ENCODE results near the gene FGF4.

FGF4 gene

DNA sequence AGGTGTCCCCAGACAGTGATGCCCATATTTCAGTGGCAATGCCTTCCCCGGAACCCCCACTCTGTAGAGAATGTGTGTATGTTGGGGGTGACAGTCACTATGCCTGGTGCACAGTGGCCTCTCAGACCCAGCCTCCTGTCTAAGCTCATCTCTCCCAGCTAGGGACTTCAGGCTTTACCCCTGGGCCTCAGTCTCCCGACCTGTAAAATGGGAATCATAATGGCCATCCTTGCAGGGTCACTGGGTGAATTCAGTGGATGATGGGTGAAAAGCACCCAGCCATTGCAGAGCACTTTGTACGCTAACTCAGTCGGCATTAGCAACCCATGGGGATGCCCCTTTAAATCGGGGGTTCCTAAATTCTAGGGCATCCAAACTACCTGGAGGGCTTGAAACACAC, 25.1 kb upstream of the FGF4 start:
- no peaks in the 10 kb centered on the region for H3K9me3 Mint-ChIP-seq
- H3K27ac Mint-ChIP-seq, result no peak overlapping the region
- H3K27me3 Mint-ChIP-seq, result peaks cover 5% of the 10 kb centered on the region
- no peaks in the 10 kb centered on the region for H3K4me1 Mint-ChIP-seq
- ATAC-seq (ENCODE audit: low read depth) (no peak), DNase-seq (ENCODE audit: low spot score in 2 of 2) (no peak)
- no peak overlapping the region for H3K4me3 Mint-ChIP-seq
- no peaks in the 10 kb centered on the region for H3K36me3 Mint-ChIP-seq

DNA sequence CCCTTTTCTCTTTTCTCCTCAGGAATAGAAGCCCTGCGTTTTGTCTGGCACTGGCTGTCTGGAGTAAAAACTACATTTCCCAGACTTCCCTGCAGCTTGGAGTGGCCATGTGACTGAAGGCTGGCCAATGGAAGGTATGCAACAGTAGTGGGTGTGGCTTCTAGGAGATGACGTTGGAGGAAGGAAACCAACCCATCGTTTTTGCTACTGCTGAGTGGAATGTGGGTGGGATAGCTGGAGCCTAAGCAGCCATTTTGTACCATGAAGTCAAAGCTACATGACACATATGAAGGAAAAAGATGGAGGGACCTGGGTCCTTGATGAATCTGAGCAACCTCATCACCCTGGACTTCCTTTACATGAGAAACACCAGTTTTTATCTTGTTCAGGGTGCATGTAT, 24.4 kb upstream of the FGF4 start:
- Mint-ChIP-seq H3K4me1 (no peaks in the 10 kb centered on the region), H3K27ac (no peak overlapping the region), H3K4me3 (no peak overlapping the region), H3K36me3 (no peaks in the 10 kb centered on the region), H3K9me3 (no peaks in the 10 kb centered on the region), H3K27me3 (peaks cover 5% of the 10 kb centered on the region)
- DNase-seq (ENCODE audit: low spot score in 2 of 2), result no peak
- no peak for ATAC-seq (ENCODE audit: low read depth)

GRCh38 chr11:69799097-69799496, 24.0 kb upstream of the FGF4 start:
- no peaks in the 10 kb centered on the region for H3K9me3 Mint-ChIP-seq
- H3K4me3 Mint-ChIP-seq, result no peak overlapping the region
- no peaks in the 10 kb centered on the region for H3K4me1 Mint-ChIP-seq
- H3K36me3 Mint-ChIP-seq, result no peaks in the 10 kb centered on the region
- no peak overlapping the region for H3K27ac Mint-ChIP-seq
- peaks cover 5% of the 10 kb centered on the region for H3K27me3 Mint-ChIP-seq
- DNase-seq (ENCODE audit: low spot score in 2 of 2), result no peak
- no peak for ATAC-seq (ENCODE audit: low read depth)

DNA sequence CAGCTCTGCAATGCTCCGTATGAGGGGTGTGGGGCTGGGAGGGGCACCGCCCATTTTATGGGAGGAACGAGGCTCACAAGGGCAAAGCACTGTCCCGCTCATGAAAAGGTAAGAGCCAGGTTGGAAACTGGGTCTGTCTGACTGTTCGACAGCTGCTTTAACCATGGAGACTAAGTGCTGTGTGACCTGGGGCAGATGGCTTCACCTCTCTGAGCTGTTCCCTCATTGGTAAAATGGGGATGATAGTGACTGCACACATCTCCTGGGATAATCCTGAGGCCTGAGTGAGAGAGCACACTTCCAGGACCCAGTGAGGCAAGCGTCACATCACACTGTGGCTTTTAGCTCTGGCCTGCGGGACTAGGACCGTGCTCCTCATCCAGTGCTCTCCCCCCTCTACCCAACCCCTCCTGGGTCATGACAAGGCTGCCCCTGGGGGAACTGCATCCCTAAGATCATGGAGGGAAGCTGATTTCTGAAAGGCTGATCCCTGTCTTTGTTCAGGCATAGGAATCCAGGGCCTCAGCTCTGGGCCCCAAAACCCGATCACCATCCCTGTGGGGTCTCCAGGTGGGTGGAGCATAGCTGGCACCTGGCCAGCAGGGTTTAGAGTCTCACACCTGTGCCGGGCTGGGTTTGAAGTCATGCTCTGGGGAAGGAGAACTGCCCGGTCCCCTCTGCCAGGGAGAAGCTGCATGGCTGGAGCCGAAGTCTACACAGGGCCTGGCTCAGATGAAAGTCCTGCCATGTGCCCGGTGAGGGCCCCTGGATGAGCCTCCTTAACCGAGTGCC, 22.8 kb upstream of the FGF4 start:
- Mint-ChIP-seq H3K4me1 (no peaks in the 10 kb centered on the region), H3K9me3 (no peaks in the 10 kb centered on the region), H3K4me3 (no peak overlapping the region), H3K27me3 (peaks cover 4% of the 10 kb centered on the region), H3K36me3 (no peaks in the 10 kb centered on the region), H3K27ac (no peak overlapping the region)
- no peak for ATAC-seq (ENCODE audit: low read depth)
- DNase-seq (ENCODE audit: low spot score in 2 of 2), result no peak

DNA sequence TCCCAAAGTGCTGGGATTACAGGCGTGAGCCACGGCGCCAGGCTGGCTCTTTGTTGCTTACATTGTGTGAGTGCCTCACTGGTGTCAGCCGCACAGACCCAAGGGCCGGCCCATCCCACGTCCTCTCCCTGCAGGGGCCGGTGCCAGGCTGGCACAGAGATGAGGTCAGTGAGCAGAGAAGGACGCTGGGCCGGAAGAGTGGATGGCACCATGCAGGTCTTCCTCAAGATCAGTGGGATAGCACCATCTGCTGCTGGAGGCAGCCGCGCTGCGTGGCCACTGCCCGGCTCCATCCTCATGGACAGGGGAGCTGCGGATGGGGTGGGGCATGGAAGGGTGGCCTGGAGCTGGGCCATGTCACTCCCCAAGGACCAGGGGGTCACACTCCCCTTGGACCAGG, 22.0 kb upstream of the FGF4 start:
- Mint-ChIP-seq H3K4me1 (no peaks in the 10 kb centered on the region), H3K27me3 (peaks cover 1% of the 10 kb centered on the region), H3K27ac (no peak overlapping the region), H3K36me3 (no peaks in the 10 kb centered on the region), H3K9me3 (no peaks in the 10 kb centered on the region), H3K4me3 (no peak overlapping the region)
- DNase-seq (ENCODE audit: low spot score in 2 of 2) (no peak), ATAC-seq (ENCODE audit: low read depth) (no peak)

DNA sequence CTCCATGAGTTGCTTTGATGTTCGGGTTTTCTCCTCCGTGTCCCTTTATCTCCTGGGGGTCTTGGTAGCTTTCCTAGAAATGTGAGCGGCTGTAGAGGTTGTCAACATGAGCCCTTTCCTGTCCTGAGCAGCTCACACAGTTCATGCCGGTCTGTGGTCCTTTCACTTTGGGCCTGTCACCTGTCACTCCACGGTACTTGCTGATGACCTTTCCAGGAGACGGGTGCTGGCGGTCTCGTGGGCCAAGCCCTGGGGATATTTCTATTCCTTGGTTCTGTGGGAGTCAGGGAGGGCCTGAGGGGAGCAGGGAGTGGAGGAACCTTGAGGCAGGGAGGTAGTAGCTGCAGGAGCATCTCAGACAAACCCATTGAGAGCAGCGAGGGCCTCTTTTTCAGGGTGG, 20.9 kb upstream of the FGF4 start:
- Mint-ChIP-seq H3K4me3 (no peak overlapping the region), H3K27ac (no peak overlapping the region), H3K36me3 (no peaks in the 10 kb centered on the region), H3K4me1 (no peaks in the 10 kb centered on the region), H3K27me3 (no peaks in the 10 kb centered on the region), H3K9me3 (no peaks in the 10 kb centered on the region)
- DNase-seq (ENCODE audit: low spot score in 2 of 2), result no peak
- ATAC-seq (ENCODE audit: low read depth), result no peak

DNA sequence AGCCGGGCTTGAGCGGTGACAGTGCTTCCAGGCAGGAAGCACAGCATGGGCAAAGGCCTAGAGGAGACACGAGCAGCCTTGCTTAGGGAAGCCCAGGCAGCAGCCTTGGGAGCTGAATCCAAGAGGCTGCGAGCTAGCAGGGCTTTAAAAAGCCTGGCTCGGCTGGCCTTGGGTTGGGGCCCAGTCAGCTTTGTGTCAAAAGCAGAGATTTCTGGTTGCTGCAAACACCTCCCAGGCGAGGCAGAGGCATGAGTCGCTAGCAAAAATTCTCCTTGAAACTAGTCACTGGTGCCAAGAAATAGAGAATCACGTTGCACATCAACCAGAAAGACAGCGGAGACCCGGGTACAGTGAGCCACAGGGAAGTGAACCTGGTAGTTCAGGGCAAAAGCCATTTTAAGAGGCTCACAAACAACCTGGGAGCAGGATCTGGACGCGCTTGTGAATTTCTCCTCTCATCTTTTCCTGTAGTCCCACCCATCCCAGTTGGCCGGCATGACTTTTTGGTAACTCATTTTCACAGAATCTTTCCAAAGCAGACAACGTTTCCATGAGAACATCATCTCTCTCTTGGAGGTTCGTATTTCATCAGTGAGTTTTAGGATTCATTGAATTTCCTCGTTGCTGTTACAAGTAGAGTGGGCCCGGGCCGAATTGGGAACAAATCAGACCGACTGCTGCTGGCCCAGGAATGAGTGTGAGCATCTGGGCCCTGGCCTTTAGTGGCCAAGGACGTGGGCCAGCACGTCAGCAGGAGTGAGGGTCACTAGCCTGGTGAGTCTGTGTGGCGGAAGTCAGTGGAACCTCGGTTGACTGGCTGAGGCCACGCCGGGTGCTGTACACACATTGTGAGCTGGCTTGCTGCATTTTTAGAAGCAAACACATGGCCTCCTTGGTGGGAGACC, 16.4 kb upstream of the FGF4 start:
- Mint-ChIP-seq H3K9me3 (no peaks in the 10 kb centered on the region), H3K27me3 (peaks cover 1% of the 10 kb centered on the region), H3K27ac (no peak overlapping the region), H3K4me3 (no peak overlapping the region), H3K36me3 (no peaks in the 10 kb centered on the region), H3K4me1 (no peaks in the 10 kb centered on the region)
- ATAC-seq (ENCODE audit: low read depth) (no peak), DNase-seq (ENCODE audit: low spot score in 2 of 2) (no peak)

- no peak overlapping the region for H3K4me3 Mint-ChIP-seq
- H3K27ac Mint-ChIP-seq, result no peak overlapping the region
- H3K9me3 Mint-ChIP-seq, result no peaks in the 10 kb centered on the region
- H3K27me3 Mint-ChIP-seq, result peaks cover 1% of the 10 kb centered on the region
- no peaks in the 10 kb centered on the region for H3K4me1 Mint-ChIP-seq
- no peaks in the 10 kb centered on the region for H3K36me3 Mint-ChIP-seq
- DNase-seq (ENCODE audit: low spot score in 2 of 2) (no peak), ATAC-seq (ENCODE audit: low read depth) (no peak)
Measured at GRCh38 chr11:69788956-69789355, 13.8 kb upstream of the FGF4 start.

- H3K4me1 Mint-ChIP-seq, result no peaks in the 10 kb centered on the region
- no peak overlapping the region for H3K27ac Mint-ChIP-seq
- DNase-seq (ENCODE audit: low spot score in 2 of 2) (no peak), ATAC-seq (ENCODE audit: low read depth) (no peak)
- peaks cover 2% of the 10 kb centered on the region for H3K27me3 Mint-ChIP-seq
- no peak overlapping the region for H3K4me3 Mint-ChIP-seq
- H3K36me3 Mint-ChIP-seq, result no peaks in the 10 kb centered on the region
- no peaks in the 10 kb centered on the region for H3K9me3 Mint-ChIP-seq
Measured at GRCh38 chr11:69787906-69788305, 12.8 kb upstream of the FGF4 start.

DNA sequence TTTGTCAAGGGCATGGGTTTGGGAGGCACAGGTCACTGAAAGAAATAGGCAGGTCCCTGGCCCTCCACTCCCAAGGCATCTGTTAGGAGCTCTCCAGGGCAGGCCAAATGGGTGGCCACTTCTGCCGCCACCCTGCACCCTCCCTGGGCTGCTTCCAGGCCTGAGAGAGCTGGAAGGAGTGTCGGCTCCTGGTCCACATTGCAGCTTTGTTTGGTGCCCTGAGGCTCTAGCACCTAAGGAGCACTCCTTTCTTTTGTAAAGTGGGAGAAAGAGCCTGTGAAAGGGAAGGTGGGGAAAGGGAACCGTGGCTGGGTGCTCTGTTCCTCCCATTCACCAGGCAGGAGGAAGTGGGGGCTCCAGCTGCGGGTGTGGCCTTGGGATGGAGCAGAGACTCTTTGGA, 12.3 kb upstream of the FGF4 start:
- H3K27ac Mint-ChIP-seq, result no peak overlapping the region
- no peak overlapping the region for H3K4me3 Mint-ChIP-seq
- ATAC-seq (ENCODE audit: low read depth) (no peak), DNase-seq (ENCODE audit: low spot score in 2 of 2) (no peak)
- no peaks in the 10 kb centered on the region for H3K4me1 Mint-ChIP-seq
- H3K36me3 Mint-ChIP-seq, result no peaks in the 10 kb centered on the region
- peaks cover 3% of the 10 kb centered on the region for H3K27me3 Mint-ChIP-seq
- H3K9me3 Mint-ChIP-seq, result no peaks in the 10 kb centered on the region

DNA sequence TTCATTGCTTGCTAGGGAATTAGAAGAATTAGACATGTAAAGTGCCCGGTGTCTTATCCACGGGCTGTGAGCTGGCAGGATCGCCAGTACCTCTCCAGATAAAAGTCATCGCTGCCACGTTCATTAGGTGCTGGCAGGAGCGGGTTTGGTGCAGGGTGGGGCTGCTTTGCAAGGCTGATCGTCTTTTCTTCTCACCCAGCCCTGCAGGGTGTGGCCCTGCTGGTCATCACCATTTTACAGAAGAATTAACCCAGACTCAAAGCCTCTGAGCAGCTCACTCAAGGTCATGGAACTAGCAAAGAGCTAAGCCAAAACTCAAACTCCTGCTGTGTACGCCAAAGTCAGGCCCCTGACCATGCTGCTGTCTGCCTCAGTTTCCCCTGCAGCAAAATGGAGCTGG, 6.1 kb upstream of the FGF4 start:
- Mint-ChIP-seq H3K36me3 (no peaks in the 10 kb centered on the region), H3K27ac (no peak overlapping the region), H3K4me3 (no peak overlapping the region), H3K4me1 (no peaks in the 10 kb centered on the region), H3K27me3 (peaks cover 10% of the 10 kb centered on the region), H3K9me3 (no peaks in the 10 kb centered on the region)
- ATAC-seq (ENCODE audit: low read depth) (no peak), DNase-seq (ENCODE audit: low spot score in 2 of 2) (no peak)

- Mint-ChIP-seq H3K4me1 (no peaks in the 10 kb centered on the region), H3K4me3 (no peak overlapping the region), H3K27me3 (peaks cover 11% of the 10 kb centered on the region), H3K36me3 (no peaks in the 10 kb centered on the region), H3K27ac (no peak overlapping the region), H3K9me3 (no peaks in the 10 kb centered on the region)
- DNase-seq (ENCODE audit: low spot score in 2 of 2) (no peak), ATAC-seq (ENCODE audit: low read depth) (no peak)
Measured at GRCh38 chr11:69778373-69778772, 3.2 kb upstream of the FGF4 start.

DNA sequence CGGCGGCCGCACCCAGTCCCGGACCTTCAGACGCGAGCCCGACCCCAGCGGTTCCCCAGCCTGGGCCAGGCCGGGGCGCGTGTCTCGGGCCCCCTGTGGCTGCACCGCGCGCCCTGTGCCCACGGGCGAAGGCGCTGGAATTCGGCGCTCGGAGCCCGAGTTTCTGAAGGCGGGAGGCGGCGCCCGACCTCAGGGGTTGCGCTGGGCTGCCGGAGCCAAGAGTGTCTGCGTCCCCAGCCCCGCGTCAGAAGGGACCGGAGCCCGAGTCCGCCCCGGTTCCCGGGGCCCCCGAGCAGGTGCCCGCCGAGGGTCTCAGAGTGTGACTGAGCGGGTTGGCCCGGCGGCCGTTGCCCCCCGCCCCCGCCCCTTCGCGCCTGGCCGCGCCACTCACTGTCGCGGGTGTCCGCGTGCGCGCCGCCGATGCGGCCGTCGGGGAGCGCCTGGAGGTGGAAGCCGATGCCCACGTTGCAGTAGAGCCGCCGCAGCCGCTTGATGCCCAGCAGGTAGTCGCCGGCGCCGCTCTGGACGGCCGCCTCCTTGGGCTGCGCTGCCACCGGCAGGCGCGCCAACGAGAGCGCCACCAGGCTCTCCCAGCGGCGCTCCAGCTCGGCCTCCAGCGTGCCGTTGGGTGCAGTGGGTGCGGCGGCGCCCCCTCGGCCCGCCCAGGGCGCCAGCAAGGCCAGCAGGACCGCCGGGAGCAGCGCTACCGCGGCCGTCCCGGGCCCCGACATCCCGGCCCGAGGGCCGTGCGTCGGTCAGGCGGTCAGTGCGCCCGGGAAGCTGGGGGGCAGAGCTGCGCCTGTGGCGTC, 583 bp downstream of the FGF4 start:
- H3K4me3 Mint-ChIP-seq, result no peak overlapping the region
- peaks cover 12% of the 10 kb centered on the region for H3K27me3 Mint-ChIP-seq
- no peaks in the 10 kb centered on the region for H3K36me3 Mint-ChIP-seq
- no peak overlapping the region for H3K27ac Mint-ChIP-seq
- ATAC-seq (ENCODE audit: low read depth), result no peak
- H3K9me3 Mint-ChIP-seq, result peaks cover under 1% of the 10 kb centered on the region
- no peak for DNase-seq (ENCODE audit: low spot score in 2 of 2)
- H3K4me1 Mint-ChIP-seq, result no peaks in the 10 kb centered on the region
